ENCODE data around the gene ADAMTS16.

- TF ChIP-seq POLR2A (IDR thresholded peaks at IDR 0.05) (no peak), CTCF (IDR thresholded peaks at IDR 0.05) (no peak)
Measured at GRCh38 chr5:5195128-5195918, 55.2 kb downstream of the ADAMTS16 start.

Measured in esophagus squamous epithelium (tissue), 4 donors.